Measurements from ENCODE around the gene USP15. TPM values are rescaled to one million over a fixed set of nuclear protein-coding genes. Genes with fewer than 3 reads are reported as not detected.
"Not testable (repeated sequence)": the region's sequence is repeated elsewhere in the genome, so short reads cannot be mapped to it uniquely, and the experiment has no call there.

USP15 gene
- total and polyA plus RNA-seq, 8 donors, result 16.7 to 43.0 (median 29.6) TPM

DNA sequence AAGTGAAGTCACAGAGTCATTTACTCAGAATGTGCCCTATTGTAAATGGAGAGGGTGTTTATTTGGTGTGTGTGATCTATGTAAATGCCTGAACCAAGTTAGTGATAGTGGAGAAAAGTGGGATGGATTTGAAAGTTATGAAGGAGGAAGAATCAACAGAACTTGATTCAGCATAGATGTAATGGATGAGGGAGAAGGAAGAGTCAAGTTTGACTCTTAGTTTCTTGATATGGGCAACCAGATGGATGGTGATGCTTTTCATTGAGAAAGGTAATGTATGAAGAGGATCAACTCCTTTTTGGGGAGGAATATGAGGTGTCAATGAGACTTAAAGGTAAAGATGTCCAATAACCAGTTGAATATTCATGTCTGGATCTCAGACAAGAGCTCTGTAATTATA, 199.8 kb downstream of the USP15 start:
- Histone ChIP-seq H3K4me3 (no peak overlapping the region), H3K36me3 (no peaks in the 10 kb centered on the region), H3K27ac (no peak overlapping the region), H3K27me3 (no peaks in the 10 kb centered on the region), H3K4me1 (no peaks in the 10 kb centered on the region), H3K9me3 (no peaks in the 10 kb centered on the region)
- TF ChIP-seq, protein P1, sequence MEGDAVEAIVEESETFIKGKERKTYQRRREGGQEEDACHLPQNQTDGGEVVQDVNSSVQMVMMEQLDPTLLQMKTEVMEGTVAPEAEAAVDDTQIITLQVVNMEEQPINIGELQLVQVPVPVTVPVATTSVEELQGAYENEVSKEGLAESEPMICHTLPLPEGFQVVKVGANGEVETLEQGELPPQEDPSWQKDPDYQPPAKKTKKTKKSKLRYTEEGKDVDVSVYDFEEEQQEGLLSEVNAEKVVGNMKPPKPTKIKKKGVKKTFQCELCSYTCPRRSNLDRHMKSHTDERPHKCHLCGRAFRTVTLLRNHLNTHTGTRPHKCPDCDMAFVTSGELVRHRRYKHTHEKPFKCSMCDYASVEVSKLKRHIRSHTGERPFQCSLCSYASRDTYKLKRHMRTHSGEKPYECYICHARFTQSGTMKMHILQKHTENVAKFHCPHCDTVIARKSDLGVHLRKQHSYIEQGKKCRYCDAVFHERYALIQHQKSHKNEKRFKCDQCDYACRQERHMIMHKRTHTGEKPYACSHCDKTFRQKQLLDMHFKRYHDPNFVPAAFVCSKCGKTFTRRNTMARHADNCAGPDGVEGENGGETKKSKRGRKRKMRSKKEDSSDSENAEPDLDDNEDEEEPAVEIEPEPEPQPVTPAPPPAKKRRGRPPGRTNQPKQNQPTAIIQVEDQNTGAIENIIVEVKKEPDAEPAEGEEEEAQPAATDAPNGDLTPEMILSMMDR (IDR thresholded peaks at IDR 0.05), result no peak
- no peak for DNase-seq
- no peak for ATAC-seq
- intact Hi-C loops (cut with DNase I), result no loop called here
- no peak for FAIRE-seq

- ATAC-seq; H3K4me1 ChIP-seq; H3K27me3 ChIP-seq; H3K4me3 ChIP-seq; FAIRE-seq; H3K36me3 ChIP-seq; H3K9me3 ChIP-seq; H3K27ac ChIP-seq; intact Hi-C loops (cut with DNase I): not testable (repeated sequence)
- 84 to 92% methylated on average over 30 to 32 of the region's 32 CpGs for WGBS, 2 donors
- peak in 1 of 6 donors; percentile 49 for DNase-seq
Measured at GRCh38 chr12:62461171-62461837, 201.1 kb downstream of the USP15 start.

GRCh38 chr12:62463252-62463651, 203.0 kb downstream of the USP15 start:
- H3K4me1 ChIP-seq; H3K9me3 ChIP-seq; H3K27me3 ChIP-seq; H3K36me3 ChIP-seq; FAIRE-seq; H3K27ac ChIP-seq; DNase-seq; H3K4me3 ChIP-seq; intact Hi-C loops (cut with DNase I); ATAC-seq: not testable (repeated sequence)
- WGBS, 2 donors, result 59 to 68% methylated on average over 7 of the region's 7 CpGs

Other genes with a start within 250 kb of the USP15 start
- gene MON2, start 206.4 kb downstream of the USP15 start, total RNA-seq, result 10 to 100 TPM; 22.0 to 46.8 (median 32.6) TPM
- gene MON2, start 206.4 kb downstream of the USP15 start, polyA plus RNA-seq, result 10 to 100 TPM; 14.6 to 20.5 TPM